Suppressor macrophage (primary cell): ENCODE data around the gene IER2.
"Not testable (repeated sequence)": the region's sequence is repeated elsewhere in the genome, so short reads cannot be mapped to it uniquely, and the experiment has no call there.

ENCODE experiments used
- DNase-seq, 4 experiments: peaks; one replicate each; pipeline ENCODE4 v3.0.0-alpha.2; 2020 to 2022

The IER2 gene

DNA sequence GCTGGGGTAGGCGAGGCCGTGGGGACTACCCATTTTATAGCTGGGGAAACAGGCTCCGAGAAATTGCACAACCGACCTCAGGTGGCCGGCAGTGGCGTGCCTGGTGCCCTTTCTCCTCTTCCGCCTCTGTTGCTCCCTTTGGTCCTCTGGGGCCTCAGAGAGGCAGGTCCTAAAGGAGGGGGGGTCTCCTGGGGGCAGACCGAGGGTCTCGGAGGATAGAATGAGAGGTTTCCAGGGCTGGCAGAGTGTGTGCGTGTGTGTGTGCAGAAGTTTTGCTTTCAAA lies 11.4 kb upstream of the IER2 start:
- DNase-seq: peak in 1 of 4 experiments; percentile 22

DNA sequence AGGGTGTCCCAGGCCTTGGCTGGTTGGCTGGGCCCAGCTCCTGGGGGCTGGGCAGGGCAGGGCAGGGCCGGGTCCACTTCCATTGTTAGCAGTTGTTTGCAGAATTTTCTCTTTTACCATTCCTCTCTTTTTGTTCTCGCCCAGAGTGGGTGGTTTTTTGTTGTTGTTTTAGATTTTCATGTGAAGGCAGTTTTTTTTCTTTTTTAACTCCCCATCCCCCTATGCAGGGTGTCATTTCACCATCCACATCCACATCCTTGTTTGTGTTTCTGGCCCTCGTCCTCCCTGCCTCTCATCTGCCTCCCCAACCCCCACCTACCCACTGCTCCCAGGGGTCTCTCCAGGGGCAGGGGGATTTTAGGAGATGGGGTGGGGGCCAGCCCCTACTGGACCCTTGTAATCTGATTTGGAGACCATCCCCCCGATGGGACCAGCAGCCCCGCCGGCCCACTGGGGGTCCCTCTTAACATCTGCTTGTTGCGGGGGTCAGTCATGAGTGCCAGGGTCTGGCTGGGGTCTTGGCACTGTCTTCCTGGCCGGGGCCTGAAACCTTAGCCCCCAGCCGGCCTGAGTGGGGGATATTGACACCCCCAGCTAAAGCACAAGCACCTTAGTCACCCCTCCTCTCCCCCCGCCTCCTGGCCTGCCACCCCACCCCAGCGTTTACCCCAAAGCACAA lies 10.4 kb upstream of the IER2 start:
- no peak for DNase-seq

DNA sequence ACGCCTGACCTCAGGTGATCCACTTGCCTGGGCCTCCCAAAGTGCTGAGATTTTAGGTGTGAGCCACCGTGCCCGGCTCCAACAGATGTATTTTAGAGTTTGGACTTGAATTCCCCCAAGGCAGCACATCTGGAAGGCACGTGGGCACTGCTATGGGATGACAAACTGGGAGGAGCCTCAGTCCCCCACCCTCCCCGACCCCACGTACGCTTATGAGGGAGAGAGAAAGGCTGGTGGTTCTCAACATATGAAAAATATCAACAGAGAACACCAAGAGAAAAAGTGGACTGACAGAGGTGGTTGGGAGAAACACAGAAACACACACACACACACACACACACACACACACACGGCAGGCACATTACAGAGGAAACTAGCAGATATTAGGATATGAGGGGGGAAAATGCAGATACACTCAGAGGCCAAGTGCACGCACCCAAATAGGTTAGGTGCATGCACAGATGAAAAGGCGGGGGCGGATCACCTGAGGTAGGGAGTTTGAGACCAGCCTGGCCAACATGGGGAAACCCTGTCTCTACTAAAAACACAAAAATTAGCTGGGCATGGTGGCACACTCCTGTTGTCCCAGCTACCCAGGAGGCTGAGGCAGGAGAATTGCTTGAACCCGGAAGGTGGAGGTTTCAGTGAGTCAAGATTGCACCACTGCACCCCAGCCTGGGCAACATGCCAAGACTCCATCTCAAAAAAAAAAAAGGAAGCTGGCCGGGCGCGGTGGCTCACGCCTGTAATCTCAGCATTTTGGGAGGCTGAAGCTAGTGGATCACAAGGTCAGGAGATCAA lies 3.2 kb upstream of the IER2 start:
- DNase-seq: peak; percentile 91 to 95 (median 94)

DNA sequence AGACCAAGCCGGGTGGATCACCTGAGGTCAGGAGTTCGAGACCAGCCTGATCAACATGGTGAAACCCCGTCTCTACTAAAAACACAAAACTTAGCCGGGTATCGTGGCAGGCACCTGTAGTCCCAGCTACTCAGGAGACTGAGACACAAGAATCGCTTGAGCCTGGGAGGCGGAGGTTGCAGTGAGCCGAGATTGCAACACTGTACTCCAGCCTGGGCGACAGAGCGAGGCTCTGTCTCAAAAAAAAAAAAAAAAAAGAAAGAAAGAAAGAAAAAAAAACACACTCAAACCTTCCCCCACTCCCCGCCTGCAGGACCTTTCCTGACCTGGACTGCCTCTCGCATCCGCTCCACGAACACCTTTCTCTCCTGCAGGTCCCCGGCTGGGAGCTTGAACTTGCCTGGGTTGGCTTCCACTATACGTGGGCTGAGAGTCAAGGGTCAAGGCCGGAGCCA lies 1.0 kb upstream of the IER2 start:
- not testable (repeated sequence) for DNase-seq

DNA sequence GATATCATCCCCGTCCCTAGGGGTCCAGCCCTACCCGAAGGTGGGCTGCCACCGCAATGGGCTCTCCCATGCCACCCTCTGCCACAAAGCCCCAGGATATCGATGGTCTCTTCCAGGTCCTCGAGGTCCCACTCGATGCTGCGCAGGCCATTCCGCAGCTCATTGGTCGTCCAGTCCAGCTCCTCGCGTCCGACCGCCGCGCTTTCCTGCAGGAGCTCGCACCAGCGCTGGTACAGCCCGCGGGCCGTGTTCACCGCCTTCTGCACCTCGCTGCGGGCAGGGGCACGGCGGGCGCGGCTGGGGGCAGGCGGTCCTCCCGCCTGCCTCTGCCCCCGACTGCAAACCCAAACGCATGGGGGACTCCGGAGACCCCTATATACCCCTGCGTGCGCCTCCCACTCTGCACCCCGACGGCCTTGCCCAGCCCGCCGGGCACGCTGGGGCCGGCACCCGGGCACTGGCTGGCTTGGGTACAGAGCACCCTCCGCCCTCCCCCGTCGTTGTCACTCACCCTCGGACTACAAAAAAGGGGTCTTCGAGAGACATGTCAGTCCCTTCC lies 504 bp upstream of the IER2 start:
- peak; percentile 47 to 74 (median 58) for DNase-seq

DNA sequence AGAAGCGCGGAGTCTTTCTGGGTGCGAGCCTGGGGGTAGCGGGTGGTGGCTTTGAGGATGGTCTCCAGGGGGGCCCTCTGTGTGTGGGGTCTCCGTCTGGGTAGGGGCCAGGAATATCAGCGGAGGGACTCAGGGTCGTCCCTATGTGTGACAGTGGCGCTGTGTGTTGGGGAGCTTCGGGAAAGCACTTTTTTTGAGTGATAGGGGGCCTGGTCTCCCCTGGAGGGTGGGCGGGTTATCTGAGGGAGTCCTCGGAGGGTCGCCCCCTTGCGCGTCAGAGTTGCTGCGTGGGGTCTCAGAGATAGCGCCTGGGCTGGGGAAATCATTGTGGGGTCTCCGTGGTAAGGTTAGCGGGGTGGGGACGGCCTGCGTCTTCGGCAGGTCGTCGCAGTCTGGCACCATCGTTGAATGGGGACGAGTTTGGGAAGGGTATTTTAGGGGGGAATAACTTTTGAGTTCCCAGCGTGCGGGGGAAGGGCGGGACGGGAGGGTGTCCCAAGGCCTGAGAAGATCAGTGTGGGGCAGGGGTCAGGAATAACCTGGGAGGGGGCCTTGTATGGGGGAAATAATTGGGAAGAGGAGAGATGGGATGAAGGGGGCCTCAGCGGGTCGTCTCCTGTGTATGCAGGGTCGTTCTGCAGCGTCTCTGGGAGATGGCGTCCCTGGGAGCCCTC lies 857 bp downstream of the IER2 start:
- DNase-seq: peak; percentile 15 to 54 (median 42)

DNA sequence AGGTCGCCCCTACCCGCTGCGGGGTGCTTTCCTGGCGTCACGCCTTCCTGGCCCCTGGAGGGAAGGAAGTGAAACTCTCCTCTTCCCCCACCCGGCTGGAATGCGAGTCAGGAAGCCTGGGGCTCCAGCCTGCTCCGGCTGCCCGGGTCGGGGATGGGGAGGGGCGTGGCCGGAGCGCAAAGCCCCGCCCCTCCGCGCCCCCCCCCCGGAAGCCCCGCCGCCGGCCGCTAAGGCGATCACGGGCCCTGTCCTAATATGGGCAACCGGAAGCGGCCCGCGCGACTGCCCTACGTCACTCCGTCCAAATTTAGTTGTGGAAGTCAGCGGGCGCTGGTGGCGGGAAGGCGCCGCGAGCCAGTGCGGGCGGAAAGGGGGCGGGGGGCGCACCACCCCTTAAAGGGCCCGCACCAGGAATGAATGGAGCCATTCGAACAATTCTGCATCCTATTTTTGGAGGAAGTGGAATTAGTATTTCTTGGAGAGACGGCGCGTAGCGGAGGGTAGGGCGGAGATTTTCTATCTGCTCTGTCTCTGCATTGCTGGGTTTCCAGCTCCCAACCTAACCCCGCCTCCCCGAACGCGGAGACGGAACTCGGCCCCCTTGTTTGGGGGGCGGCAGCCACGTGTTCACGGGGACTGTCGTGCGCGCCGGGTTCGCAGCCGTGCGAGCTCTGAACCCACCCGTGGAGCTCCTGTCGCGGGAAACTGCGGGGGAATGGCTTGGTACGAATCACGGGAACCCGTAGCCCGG lies 1.6 kb downstream of the IER2 start:
- peak; percentile 99 for DNase-seq

DNA sequence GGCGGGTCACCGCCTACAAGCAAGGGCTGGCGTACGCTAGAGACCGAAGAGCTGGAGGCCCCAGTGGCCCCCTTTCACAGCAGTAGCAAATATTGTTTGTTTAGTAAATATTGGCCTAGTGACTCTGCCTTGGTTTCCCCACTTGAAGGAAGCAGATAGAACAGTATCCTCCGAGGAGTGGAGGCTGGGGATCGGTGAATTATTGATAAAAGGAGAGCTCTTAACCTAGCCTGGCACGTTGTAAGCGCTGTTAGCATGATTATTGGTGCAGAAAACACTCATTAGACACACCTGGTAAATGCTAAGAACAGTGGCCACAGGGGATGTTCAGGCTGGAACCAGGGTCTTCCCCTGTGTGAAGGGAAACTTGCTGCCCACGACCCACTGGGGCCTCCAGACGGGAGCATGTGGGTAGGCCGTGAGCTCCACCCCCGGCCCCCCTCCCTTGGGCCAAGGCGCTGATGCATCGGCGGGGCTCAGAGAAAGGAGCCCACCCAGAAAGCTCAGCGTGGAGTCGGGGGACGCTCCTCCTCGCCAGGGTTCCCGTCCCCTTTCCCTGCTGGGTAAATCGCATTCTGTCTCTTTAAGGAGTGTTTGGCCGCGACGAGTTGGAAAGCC lies 2.3 kb downstream of the IER2 start:
- no peak for DNase-seq

DNA sequence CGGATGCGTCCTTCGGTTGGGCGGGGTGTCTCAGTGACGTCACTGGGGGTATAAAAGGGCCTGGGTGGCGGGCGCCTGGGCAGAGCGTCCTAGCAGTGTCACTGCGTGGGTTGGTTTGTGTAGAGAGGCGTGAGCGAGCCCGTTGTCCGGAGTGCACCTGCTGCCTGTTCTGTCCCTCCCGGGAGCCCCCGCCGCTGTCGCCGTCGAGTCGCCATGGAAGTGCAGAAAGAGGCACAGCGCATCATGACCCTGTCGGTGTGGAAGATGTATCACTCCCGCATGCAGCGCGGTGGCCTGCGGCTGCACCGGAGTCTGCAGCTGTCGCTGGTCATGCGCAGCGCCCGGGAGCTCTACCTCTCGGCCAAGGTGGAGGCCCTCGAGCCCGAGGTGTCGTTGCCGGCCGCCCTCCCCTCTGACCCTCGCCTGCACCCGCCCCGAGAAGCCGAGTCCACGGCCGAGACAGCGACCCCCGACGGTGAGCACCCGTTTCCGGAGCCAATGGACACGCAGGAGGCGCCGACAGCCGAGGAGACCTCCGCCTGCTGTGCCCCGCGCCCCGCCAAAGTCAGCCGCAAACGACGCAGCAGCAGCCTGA lies 2.9 kb downstream of the IER2 start:
- DNase-seq: peak; percentile 97 to 98 (median 98)

DNA sequence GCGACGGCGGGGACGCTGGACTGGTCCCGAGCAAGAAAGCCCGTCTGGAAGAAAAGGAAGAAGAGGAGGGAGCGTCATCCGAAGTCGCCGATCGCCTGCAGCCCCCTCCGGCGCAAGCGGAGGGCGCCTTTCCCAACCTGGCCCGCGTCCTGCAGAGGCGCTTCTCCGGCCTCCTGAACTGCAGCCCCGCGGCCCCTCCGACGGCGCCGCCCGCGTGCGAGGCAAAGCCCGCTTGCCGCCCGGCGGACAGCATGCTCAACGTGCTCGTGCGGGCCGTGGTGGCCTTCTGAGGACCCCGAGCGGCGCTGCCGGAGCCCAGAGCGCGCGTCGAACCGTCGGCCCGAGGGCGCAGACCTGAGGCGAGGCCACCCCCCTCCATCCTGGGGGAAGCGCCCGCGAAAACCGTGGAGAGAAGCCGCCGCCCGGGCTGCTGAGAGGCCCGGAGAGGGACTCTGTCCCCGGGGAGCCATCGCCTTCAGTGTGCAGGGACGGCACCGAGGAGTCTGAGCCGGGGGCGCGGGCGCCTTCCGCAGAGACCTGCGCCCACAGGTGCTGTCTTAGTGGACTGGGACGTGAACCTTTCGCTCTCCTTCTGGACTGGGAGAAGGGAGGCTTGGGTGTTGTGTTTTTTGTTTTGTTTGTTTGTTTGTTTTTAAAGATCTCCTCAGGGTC lies 3.5 kb downstream of the IER2 start:
- DNase-seq: peak; percentile 33 to 70 (median 58)

DNA sequence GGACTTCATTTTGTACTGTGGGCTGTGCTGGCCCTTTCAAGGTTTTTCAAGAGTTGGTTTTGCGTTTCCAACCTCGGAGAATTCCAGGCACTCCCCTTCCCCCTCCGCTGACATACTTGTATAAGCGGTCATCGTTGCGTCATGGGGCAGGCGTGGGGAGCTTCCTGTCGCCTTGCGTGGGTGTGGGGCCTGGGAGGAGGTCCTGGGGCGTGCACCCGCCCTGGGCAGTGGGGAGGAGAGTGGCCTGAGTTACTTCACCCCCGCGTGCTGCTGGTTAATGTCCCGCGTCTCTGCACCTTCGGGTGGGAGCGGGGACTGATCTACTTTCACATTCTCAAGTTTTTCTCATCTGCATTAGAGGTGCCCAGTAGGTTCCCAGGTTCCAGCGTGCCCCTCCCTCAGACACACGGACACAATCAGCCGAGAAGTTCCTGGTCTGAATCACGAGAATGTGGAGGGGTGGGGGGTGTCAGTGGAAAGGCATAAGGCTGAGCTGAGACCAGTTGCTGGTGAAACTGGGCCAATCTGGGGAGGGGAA lies 4.1 kb downstream of the IER2 start:
- peak; percentile 96 to 99 (median 98) for DNase-seq

DNA sequence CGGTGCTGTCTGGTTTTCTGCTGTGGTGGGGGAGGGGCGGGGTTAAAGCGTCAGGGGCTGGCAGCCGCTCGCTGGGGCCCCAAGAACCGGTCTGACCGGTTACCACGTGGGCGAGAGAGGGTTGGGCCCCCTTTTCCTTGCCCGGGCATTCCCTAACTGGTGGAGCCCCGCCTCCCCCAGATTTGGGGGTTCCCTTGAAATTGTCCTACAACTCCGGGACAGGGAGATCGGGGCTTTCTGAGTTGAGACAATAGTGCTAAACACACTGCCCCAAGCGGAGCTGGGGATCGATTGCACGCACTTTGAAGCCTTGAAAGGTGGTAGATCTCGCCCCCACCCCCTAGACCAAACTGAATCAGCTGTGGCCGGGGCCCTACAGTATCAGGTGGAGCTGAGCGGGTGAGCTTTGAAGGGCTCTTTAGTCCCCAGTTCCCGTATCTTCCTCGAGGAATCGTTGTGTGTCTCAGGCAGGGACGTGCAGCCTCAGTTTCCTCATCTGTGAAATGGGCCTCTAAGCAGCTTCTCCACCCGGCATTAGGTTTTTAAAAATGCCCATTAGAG lies 4.8 kb downstream of the IER2 start:
- DNase-seq: peak; percentile 67 to 77 (median 70)

DNA sequence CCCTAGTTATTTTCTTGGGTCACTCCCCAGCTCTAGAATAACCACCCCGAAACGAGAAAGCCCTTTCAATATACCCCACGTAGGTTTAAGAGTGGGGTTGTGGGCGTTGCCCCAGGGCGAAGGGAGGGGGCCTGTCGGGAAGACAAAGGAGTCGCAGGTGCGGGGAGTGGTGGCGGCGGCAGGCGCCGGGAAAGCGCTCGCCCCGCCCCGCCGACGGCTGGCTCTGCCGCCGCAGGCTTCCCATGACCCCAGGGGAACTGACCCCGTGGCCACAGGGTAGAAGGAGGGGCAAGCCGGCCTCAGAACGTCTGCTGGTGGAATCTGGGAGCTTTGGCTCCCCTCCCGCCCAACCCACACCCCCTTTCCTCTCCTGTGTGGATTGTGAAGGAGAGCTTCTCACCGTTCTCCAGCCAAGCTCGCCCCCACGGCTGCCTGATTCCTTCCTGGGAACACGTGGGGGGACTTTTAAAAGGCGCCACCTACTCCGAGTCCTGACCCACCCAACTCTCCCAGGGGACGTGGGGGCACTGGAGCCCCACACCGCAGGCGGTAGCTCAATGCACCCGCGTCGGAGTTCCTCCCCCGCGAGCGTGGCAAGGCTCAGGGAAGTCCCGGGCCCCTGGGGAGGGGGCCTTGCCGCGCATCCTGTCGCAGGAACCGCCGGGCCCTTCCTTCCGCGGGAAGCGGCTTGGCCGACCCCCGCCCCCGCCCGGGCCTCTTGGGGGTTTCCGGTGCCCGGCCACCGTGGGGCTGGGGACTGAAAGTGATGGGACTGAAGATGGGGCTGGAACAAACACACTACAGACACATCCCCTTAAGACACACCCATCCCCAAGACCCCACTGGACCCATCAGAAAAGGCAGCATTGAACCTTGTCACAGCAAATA lies 5.5 kb downstream of the IER2 start:
- peak; percentile 81 to 91 (median 85) for DNase-seq

DNA sequence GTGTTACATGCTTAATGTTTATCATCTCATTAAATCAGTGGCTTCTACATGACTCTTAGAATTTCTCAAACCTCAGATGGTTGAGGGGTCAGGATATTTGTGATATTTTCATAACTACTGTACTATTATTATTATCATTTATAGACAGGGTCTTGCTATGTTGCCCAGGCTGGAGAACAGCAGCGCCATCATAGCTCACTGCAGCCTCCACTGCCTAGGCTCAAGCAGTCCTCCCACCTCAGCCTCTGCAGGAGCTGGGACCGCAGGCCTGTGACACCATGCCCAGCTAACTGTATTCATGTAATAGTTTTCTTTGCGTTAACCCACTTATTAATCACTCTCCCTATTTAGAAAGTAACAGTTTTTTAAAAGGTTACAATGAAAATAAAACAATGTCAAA lies 9.5 kb downstream of the IER2 start:
- DNase-seq: no peak

DNA sequence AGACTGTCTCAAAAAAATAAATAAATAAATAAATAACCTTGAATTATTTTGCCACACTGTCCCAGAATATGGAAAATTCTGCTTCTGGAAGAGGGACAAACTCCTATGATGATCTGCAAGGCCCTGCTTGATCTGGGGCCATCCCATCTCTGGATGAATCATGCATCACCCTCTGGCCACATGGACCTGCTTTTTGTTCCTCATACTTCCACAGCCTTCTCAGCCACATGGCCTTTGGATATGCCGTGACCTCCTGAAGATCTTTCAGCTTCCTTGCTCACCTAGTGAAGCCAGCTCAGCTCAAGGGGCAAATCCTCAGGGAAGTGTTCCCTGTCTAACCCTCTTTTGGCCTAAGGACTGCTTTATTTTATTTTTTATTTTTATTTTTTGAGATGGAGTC lies 10.3 kb downstream of the IER2 start:
- DNase-seq: peak; percentile 64 to 78 (median 74)

DNA sequence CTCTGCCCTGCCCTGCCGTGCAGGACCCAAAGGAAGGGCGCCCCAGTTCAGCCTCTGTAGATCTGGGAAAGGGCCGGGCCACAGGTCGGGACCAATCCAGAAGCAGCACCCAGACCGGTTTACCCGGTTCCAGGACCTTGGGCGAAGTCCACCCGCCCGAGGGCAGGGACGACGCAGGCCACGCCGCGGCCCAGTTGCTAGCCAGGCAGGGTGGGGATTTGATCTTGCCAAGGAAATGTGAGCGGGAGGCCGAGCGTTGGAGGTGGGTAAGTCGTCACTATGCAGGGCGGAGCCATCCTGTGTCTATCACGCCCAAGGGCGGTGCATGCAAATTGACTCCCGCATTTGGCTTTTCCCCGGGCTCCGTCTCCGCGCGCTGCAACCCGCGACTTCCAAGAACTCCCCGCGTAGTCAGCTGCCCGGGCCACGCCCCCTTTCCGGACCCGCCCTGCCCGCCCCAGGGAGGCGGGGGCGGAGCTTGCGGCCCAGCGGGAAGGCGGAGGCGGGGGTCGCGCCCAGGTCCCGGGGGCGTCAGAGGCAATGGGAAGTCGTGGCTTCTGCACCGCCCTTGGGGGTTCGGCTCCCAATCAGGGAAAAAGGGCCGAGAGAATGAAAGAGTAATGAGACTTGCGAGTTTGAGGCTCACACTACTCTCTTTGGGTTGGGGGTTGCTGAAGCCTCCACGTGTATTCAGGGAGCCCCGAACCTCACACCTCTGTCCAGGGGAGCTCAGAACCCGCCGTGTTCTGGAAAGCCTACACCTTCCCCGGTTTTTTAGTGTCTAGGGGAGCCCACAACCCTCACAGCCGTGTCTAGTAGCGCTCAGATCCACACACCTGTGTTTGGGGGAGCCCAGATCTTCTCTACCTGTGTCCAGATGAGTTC lies 12.8 kb downstream of the IER2 start:
- peak; percentile 90 to 95 (median 93) for DNase-seq

DNA sequence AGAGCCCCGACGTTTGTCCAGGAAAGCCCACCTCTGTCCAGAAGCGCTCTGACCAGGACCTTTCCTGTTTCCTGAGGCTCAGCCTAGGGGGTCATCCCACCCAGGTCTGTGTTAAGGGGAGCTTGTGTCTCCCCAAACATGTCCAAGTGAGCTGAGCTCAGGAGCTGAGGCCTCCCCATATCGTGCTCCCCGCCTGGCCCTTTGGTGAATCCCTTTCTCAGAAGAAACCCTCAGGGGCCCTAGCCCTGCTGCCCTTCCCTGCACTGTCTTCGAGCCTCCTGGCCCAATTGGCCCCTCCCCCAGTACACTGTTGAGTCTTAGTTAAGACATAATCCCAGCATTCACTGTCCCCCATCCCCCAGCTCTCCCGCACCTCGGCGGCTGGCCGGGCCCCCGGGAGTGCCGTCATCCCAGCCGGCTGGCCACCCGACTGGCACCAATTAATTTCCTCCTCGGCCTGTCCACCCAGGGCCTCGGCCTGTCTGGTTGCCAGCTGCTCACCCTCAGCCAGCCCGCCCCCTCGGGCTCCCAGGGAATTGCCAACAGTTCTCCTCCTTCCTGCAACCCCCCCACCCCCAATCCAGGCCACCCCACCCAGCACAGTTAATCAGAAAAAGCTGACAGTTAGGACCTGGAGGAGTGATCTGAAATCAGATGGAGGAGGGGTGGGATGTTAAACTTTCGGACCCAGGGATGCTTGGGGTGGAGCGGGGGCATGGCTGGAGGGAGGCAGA lies 13.6 kb downstream of the IER2 start:
- DNase-seq: peak; percentile 26 to 55 (median 30)
